NT2/D1 (cell line): ENCODE data around the gene TTC3.

Experiments used
- SUZ12 ChIP-seq: IDR thresholded peaks from 2 replicates; pipeline ENCODE4 v1.6.1; 2011; ENCODE audit not compliant: insufficient read length, insufficient read depth; ENCODE audit errors: extremely low read depth
- YY1 ChIP-seq: IDR thresholded peaks from 2 replicates; pipeline ENCODE4 v1.6.1; 2011; ENCODE audit not compliant: insufficient read length, insufficient read depth
- ZNF274 ChIP-seq: IDR thresholded peaks from 2 replicates; pipeline ENCODE4 v1.6.1; 2011; ENCODE audit warnings: mild to moderate bottlenecking, low read depth, low read length

DNA sequence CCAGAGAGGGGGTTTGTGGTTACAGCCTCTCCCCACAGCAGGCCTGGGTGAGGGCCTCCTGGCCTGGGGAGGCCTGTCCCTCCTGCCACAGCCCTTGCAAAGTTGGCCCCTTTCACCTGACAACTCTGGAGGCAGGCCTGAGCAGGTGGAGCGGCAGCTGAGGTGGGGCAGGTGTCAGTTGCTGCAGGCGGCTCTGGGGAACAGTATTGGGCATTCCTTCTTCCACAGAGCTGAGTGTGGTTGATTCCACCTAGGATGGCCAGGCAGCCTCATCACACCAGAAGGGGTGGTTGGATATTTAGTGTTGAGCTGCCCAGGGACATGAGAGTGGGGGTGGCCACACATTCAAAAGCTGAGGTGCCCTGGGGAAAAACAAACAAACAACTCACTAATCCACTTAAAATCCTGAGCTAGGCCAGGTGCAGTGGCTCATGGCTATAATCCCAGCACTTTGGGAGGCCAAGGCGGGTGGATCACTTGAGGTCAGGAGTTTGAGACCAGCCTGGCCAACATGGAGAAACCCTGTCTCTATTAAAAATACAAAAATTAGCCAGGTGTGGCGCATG lies 31.3 kb upstream of the TTC3 start:
- TF ChIP-seq SUZ12 (no peak), ZNF274 (no peak), YY1 (no peak)
